A673 (cell line): ENCODE measurements around the gene PARD3. TPM values are rescaled to one million over a fixed set of nuclear protein-coding genes. Genes with fewer than 3 reads are reported as not detected.
A peak's percentile ranks its signal among the peaks of the same experiment; 100 is the strongest.

ENCODE experiments used
- BruUV-seq: library from RNA; stranded (reverse); fragments of 400-500 nt; replicated peaks from 2 replicates; lab custom pipeline; 2021; lab: Mats Ljungman, UMichigan
- CTCF ChIA-PET: fragments of 300-600 bp; sonication (Branson Sonifier 250); formaldehyde crosslinking; loops from one replicate; lab custom pipeline; 2022; ENCODE audit warnings: antibody characterized with exemption; lab: Charles Lee
- POLR2A ChIA-PET: fragments of 300-600 bp; sonication (Branson Sonifier 250); formaldehyde crosslinking; loops from one replicate; lab custom pipeline; 2022; ENCODE audit warnings: antibody characterized with exemption; ENCODE audit not compliant: low non-redundant PET; lab: Charles Lee
- DNase-seq: peaks from one replicate; pipeline ENCODE4 v3.0.0-alpha.2; 2015; ENCODE audit warnings: low spot score
- H3K27ac ChIP-seq: fragments of 200-600 bp; sonication (generic); 2 replicates; pipeline ENCODE4 v1.5.1; 2016; ENCODE audit warnings: mixed run types, low read depth, mild to moderate bottlenecking, mixed read lengths, antibody characterized with exemption, low read length; ENCODE audit not compliant: poor library complexity, severe bottlenecking
- H3K27me3 ChIP-seq: fragments of 200-600 bp; sonication (generic); replicated peaks from 2 replicates; pipeline ENCODE4 v1.6.1; 2017; ENCODE audit warnings: mixed run types, low read depth, mild to moderate bottlenecking, mixed read lengths, antibody characterized with exemption, low read length; ENCODE audit not compliant: insufficient read depth, poor library complexity
- H3K36me3 ChIP-seq: fragments of 200-600 bp; sonication (generic); 2 replicates; pipeline ENCODE4 v1.6.1; 2016; ENCODE audit warnings: mixed run types, mild to moderate bottlenecking, mixed read lengths, antibody characterized with exemption, low read length; ENCODE audit not compliant: insufficient read depth, poor library complexity, severe bottlenecking
- H3K4me1 ChIP-seq: fragments of 200-600 bp; sonication (generic); 2 replicates; pipeline ENCODE4 v1.6.1; 2017; ENCODE audit warnings: mixed run types, mild to moderate bottlenecking, mixed read lengths, antibody characterized with exemption, low read length; ENCODE audit not compliant: insufficient read depth, poor library complexity, severe bottlenecking
- H3K4me3 ChIP-seq: fragments of 200-600 bp; sonication (generic); 2 replicates; pipeline ENCODE4 v1.5.1; 2016; ENCODE audit warnings: low read depth, mixed run types, mild to moderate bottlenecking, mixed read lengths, low read length; ENCODE audit not compliant: poor library complexity, severe bottlenecking
- H3K9me3 ChIP-seq: fragments of 200-600 bp; sonication (generic); 2 replicates; pipeline ENCODE4 v1.6.1; 2016; ENCODE audit warnings: mixed run types, low read depth, mild to moderate bottlenecking, mixed read lengths, antibody characterized with exemption, low read length; ENCODE audit not compliant: poor library complexity, severe bottlenecking
- CTCF ChIP-seq: fragments of 300-800, 200-600 bp; sonication (generic); conservative IDR thresholded peaks from 2 replicates; pipeline ENCODE4 v1.5.1; 2017; ENCODE audit warnings: low read depth, mild to moderate bottlenecking, antibody characterized with exemption, low read length, moderate library complexity, mixed read lengths
- EZH2 ChIP-seq: fragments of 200-600 bp; sonication (generic); IDR thresholded peaks from 2 replicates; pipeline ENCODE4 v1.6.1; 2017; ENCODE audit warnings: borderline replicate concordance, low read depth, mild to moderate bottlenecking, mixed read lengths, antibody characterized with exemption, low read length; ENCODE audit not compliant: poor library complexity, severe bottlenecking
- intact Hi-C: fragments of 100-400 bp; cut with micrococcal nuclease; formaldehyde crosslinking; loops from one replicate; pipeline ENCODE4 v1.10.0; 2022; ENCODE audit not compliant: unreplicated experiment
- total RNA-seq: library from RNA; stranded (reverse); gene quantifications from 2 replicates; pipeline ENCODE4 v1.2.3, GENCODE V29; 2021

PARD3 gene
- total RNA-seq, 1 experiment from 2014 or later: 28.0 TPM

GRCh38 chr10:34405611-34406462 lies 409.3 kb downstream of the PARD3 start:
- DNase-seq: peak; percentile 41
- intact Hi-C loops: no loop called here
- POLR2A ChIA-PET: no interaction called here
- Histone ChIP-seq H3K4me1 (peaks cover 18% of the 10 kb centered on the region), H3K27me3 (no peaks in the 10 kb centered on the region), H3K36me3 (no peaks in the 10 kb centered on the region), H3K9me3 (no peaks in the 10 kb centered on the region), H3K4me3 (no peak overlapping the region), H3K27ac (no peak overlapping the region)
- no TSS peak for BruUV-seq
- no peak for TF ChIP-seq EZH2
- no peak for TF ChIP-seq CTCF
- CTCF ChIA-PET: no interaction called here

- Histone ChIP-seq H3K9me3 (no peaks in the 10 kb centered on the region), H3K36me3 (no peaks in the 10 kb centered on the region), H3K27ac (no peak overlapping the region), H3K27me3 (no peaks in the 10 kb centered on the region), H3K4me3 (no peak overlapping the region), H3K4me1 (peaks cover 18% of the 10 kb centered on the region)
- TF ChIP-seq CTCF (no peak), EZH2 (no peak)
- intact Hi-C loops: no loop called here
- CTCF ChIA-PET: no interaction called here
- BruUV-seq: no TSS peak
- POLR2A ChIA-PET: no interaction called here
- DNase-seq: no peak
Measured at GRCh38 chr10:34403512-34403911, 411.6 kb downstream of the PARD3 start.

GRCh38 chr10:34400075-34400474 lies 415.0 kb downstream of the PARD3 start:
- Histone ChIP-seq H3K27me3 (no peaks in the 10 kb centered on the region), H3K36me3 (no peaks in the 10 kb centered on the region), H3K4me3 (no peak overlapping the region), H3K9me3 (no peaks in the 10 kb centered on the region), H3K4me1 (peaks cover 17% of the 10 kb centered on the region), H3K27ac (no peak overlapping the region)
- no TSS peak for BruUV-seq
- POLR2A ChIA-PET: no interaction called here
- intact Hi-C loops: no loop called here
- CTCF ChIA-PET: no interaction called here
- no peak for TF ChIP-seq EZH2
- DNase-seq: no peak
